Colonic mucosa (tissue), 4 donors: Measurements from ENCODE around the gene SYNGR1. TPM values are rescaled to one million over a fixed set of nuclear protein-coding genes. Genes with fewer than 3 reads are reported as not detected.
"Not testable (repeated sequence)": the region's sequence is repeated elsewhere in the genome, so short reads cannot be mapped to it uniquely, and the experiment has no call there.

ENCODE experiments used
- DNase-seq: peaks from one replicate; pipeline ENCODE4 v3.0.0-alpha.2; 2020
- H3K27ac ChIP-seq: fragments of 200-600 bp; one replicate; pipeline ENCODE4 v1.8.0; 2021
- H3K27me3 ChIP-seq: fragments of 200-600 bp; one replicate; pipeline ENCODE4 v1.8.0; 2021
- H3K36me3 ChIP-seq: fragments of 200-600 bp; one replicate; pipeline ENCODE4 v1.8.0; 2021
- H3K4me1 ChIP-seq: fragments of 200-600 bp; one replicate; pipeline ENCODE4 v1.8.0; 2021; ENCODE audit warnings: mild to moderate bottlenecking
- H3K4me3 ChIP-seq: fragments of 200-600 bp; one replicate; pipeline ENCODE4 v1.8.0; 2021
- H3K9ac ChIP-seq, 2 donors: one replicate each; pipeline ENCODE4 v1.7.0; 2013; ENCODE audit warnings: control low read depth in 2 of 2, low read depth in 2 of 2, low read length in 2 of 2
- H3K9me3 ChIP-seq: fragments of 200-600 bp; one replicate; pipeline ENCODE4 v1.8.0; 2021
- CTCF ChIP-seq: fragments of 200-600 bp; IDR thresholded peaks from one replicate; pipeline ENCODE4 v1.8.0; 2022; ENCODE audit warnings: antibody characterized with exemption, mild to moderate bottlenecking
- intact Hi-C: fragments of 100-400 bp; cut with DNase I; formaldehyde crosslinking; loops from one replicate; pipeline ENCODE4 v1.14.1; 2022
- total RNA-seq, 2 donors: library from RNA; stranded (reverse); fragmentation: NEBNext Ultra II Directional in 1 of 2; extraction: Animal tissue kit (Norgen Biotek cat#: 25700) in 1 of 2; gene quantifications; one replicate each; pipeline ENCODE4 v1.2.1, GENCODE V29; 2021
- donor health status: healthy.
- donor health status: DM: no; HTN: no; CAD: no.
- donor health status: DM: no; HTN: no; CAD: no.

SYNGR1 gene
- total RNA-seq, 2 donors from 2014 or later, result 1.8 to 4.3 TPM

DNA sequence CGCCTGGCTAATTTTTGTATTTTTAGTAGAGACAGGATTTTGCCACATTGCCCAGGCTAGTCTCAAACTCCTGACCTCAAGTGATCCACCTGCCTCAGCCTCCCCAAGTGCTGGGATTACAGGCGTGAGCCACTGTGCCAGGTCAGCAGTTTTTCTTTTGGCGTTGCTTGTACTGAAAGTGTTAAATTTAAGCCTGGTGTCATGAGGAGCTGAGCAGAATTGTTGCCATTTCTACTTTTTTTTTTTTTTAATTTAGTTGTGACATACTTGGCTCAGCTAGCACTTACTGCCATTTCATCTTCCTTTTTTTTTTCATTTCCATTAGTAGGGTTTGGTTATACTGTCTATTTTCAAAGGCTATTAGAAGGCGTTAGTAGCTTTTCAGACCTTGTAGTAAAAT lies 60.5 kb downstream of the SYNGR1 start:
- no peaks in the 10 kb centered on the region for H3K27me3 ChIP-seq
- no peaks in the 10 kb centered on the region for H3K4me1 ChIP-seq
- no peak for TF ChIP-seq CTCF
- no peaks in the 10 kb centered on the region for H3K9me3 ChIP-seq
- no peak for DNase-seq
- no peak overlapping the region for H3K9ac ChIP-seq
- H3K27ac ChIP-seq, result no peak overlapping the region
- intact Hi-C loops, result no loop called here
- H3K4me3 ChIP-seq, result no peak overlapping the region
- H3K36me3 ChIP-seq, result no peaks in the 10 kb centered on the region

- H3K9ac ChIP-seq, H3K27me3 ChIP-seq, DNase-seq, H3K36me3 ChIP-seq, intact Hi-C loops, H3K4me1 ChIP-seq, H3K9me3 ChIP-seq, H3K4me3 ChIP-seq, H3K27ac ChIP-seq: not testable (repeated sequence)
Measured at GRCh38 chr22:39411828-39412365, 62.1 kb downstream of the SYNGR1 start.

- H3K36me3 ChIP-seq, H3K4me1 ChIP-seq, H3K9ac ChIP-seq, H3K27me3 ChIP-seq, DNase-seq, H3K4me3 ChIP-seq, H3K9me3 ChIP-seq, intact Hi-C loops, H3K27ac ChIP-seq: not testable (repeated sequence)
Measured at GRCh38 chr22:39413204-39413603, 63.4 kb downstream of the SYNGR1 start.

GRCh38 chr22:39414377-39414776 lies 64.6 kb downstream of the SYNGR1 start:
- Histone ChIP-seq H3K9ac (no peak overlapping the region), H3K27ac (no peak overlapping the region), H3K4me1 (no peaks in the 10 kb centered on the region), H3K27me3 (no peaks in the 10 kb centered on the region), H3K4me3 (no peak overlapping the region), H3K9me3 (no peaks in the 10 kb centered on the region), H3K36me3 (peaks cover 10% of the 10 kb centered on the region)
- TF ChIP-seq CTCF, result no peak
- intact Hi-C loops, result no loop called here
- no peak for DNase-seq

DNA sequence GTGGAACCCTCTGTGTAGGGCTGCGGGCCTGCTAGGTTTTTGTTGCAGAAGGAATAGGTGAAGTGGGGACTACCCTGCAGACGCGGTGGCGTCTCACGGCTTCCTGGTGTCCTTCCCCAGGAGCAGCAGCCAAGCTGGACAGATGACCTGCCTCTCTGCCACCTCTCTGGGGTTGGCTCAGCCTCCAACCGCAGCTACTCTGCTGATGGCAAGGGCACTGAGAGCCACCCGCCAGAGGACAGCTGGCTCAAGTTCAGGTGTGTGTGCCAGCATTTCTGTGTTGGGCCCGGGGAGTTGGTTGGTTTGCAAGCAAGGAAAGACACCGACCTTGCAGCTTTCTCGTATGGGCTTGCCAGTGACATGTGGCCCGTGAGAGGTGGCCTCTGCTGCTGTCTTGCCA lies 65.1 kb downstream of the SYNGR1 start:
- intact Hi-C loops, result no loop called here
- no peak for DNase-seq
- Histone ChIP-seq H3K9ac (no peak overlapping the region), H3K4me1 (no peaks in the 10 kb centered on the region), H3K9me3 (no peaks in the 10 kb centered on the region), H3K27ac (no peak overlapping the region), H3K27me3 (no peaks in the 10 kb centered on the region), H3K36me3 (peaks cover 10% of the 10 kb centered on the region), H3K4me3 (no peak overlapping the region)
- TF ChIP-seq CTCF, result no peak

DNA sequence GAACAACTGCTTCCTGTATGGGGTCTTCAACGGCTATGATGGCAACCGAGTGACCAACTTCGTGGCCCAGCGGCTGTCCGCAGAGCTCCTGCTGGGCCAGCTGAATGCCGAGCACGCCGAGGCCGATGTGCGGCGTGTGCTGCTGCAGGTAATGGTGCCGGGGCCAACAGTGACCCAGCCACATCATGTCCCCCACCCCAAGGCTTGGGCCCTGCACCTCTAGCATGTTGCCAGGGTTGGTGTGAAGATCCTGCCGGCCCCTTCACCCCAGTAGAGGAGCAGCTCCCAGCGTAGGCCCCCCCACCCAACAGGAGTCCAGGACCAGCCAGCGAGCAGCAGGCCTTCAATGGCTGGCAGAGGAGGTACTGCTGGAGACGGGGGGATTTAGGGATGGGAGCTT lies 65.7 kb downstream of the SYNGR1 start:
- DNase-seq, result no peak
- Histone ChIP-seq H3K9me3 (no peaks in the 10 kb centered on the region), H3K36me3 (peaks cover 10% of the 10 kb centered on the region), H3K9ac (no peak overlapping the region), H3K4me3 (no peak overlapping the region), H3K27ac (no peak overlapping the region), H3K4me1 (no peaks in the 10 kb centered on the region), H3K27me3 (no peaks in the 10 kb centered on the region)
- intact Hi-C loops, result no loop called here
- no peak for TF ChIP-seq CTCF

DNA sequence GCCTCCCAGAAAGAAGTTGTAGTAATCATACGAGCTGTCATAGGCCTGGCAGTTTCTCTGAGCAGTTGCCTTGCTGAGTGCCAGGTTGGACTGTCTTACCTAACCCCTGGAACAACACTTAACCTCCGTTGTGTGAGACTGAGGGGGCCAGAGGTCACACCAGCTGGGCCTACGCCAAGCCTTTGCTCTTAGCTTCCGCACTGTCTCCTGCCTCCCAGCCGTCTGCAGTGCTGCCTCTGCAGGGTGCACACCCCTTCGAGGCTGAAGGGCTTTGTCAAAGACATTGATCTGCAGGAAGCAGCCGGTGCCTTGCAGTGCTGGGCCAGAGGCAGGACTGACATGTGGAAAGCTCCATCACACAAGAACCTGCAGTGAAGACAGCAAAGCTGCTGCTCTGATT lies 66.5 kb downstream of the SYNGR1 start:
- Histone ChIP-seq H3K9ac (no peak overlapping the region), H3K9me3 (no peaks in the 10 kb centered on the region), H3K4me1 (no peaks in the 10 kb centered on the region), H3K36me3 (peaks cover 13% of the 10 kb centered on the region), H3K27me3 (no peaks in the 10 kb centered on the region), H3K4me3 (no peak overlapping the region), H3K27ac (no peak overlapping the region)
- TF ChIP-seq CTCF, result no peak
- DNase-seq, result no peak
- intact Hi-C loops, result no loop called here
